ENCODE measurements around the gene CHMP3. TPM values are rescaled to one million over a fixed set of nuclear protein-coding genes. Genes with fewer than 3 reads are reported as not detected.

CHMP3 gene
- total and polyA plus RNA-seq, 2 of the 13 experiments (the other 11 are each of a cell fraction or from before 2014, with no cell fraction given), result 64.1 to 114 TPM

GRCh38 chr2:86492048-86492453 lies 71.2 kb downstream of the CHMP3 start (continued):
- no peak for TF ChIP-seq TCF12 (IDR thresholded peaks at IDR 0.05)
- TF ChIP-seq TCF12 (CRISPR knock-in tag; IDR thresholded peaks at IDR 0.05), result no peak
- TF ChIP-seq RFXAP (CRISPR knock-in tag; IDR thresholded peaks at IDR 0.05; ENCODE audit: borderline replicate concordance), result no peak
- no peak for TF ChIP-seq CENPX (CRISPR knock-in tag; IDR thresholded peaks at IDR 0.05)
- no peak for TF ChIP-seq SSRP1 (CRISPR knock-in tag; IDR thresholded peaks at IDR 0.05)
- no peak for TF ChIP-seq ZFY (CRISPR knock-in tag; IDR thresholded peaks at IDR 0.05)
- TF ChIP-seq CHCHD3 (CRISPR knock-in tag; IDR thresholded peaks at IDR 0.05), result no peak
- no peak for TF ChIP-seq ADNP (CRISPR knock-in tag; IDR thresholded peaks at IDR 0.05)
- TF ChIP-seq MYPOP (CRISPR knock-in tag; IDR thresholded peaks at IDR 0.05), result no peak
- TF ChIP-seq ZNF33A (CRISPR knock-in tag; IDR thresholded peaks at IDR 0.05; ENCODE audit: borderline replicate concordance), result no peak
- no peak for TF ChIP-seq GLI4 (CRISPR knock-in tag; IDR thresholded peaks at IDR 0.05; ENCODE audit: borderline replicate concordance)
- no peak for TF ChIP-seq ZNF44 (CRISPR knock-in tag; IDR thresholded peaks at IDR 0.05)

- Histone ChIP-seq H4K20me1 (ENCODE audit: insufficient read depth, low read length) (no peaks in the 10 kb centered on the region), H2AFZ (ENCODE audit: low read length) (no peak overlapping the region), H3K4me1 (ENCODE audit: insufficient read depth, low read length) (peaks cover 29% of the 10 kb centered on the region), H3K27me3 (ENCODE audit: control insufficient read depth in 1 of 2, insufficient read depth in 2 of 2, low read length in 2 of 2) (no peaks in the 10 kb centered on the region), H3K27ac (ENCODE audit: extremely low read length, insufficient read depth, low read length) (peak overlapping the region; percentile 41), H3K4me2 (ENCODE audit: low read depth, low read length) (no peak overlapping the region), H3K9ac (ENCODE audit: insufficient read depth, low read depth, low read length) (no peak overlapping the region), H3K9me3 (ENCODE audit: low read length) (no peaks in the 10 kb centered on the region), H3K79me2 (ENCODE audit: insufficient read depth, low read length) (no peaks in the 10 kb centered on the region), H3K36me3 (replicated peaks in 1 of 2; ENCODE audit: control insufficient read depth in 1 of 2, insufficient read depth in 2 of 2, low read length in 2 of 2) (peaks cover 28 to 94% of the 10 kb centered on the region in 2 experiments), H3K4me3 (replicated peaks in 1 of 3; ENCODE audit: insufficient read depth in 1 of 3, low read depth in 2 of 3, low read length in 3 of 3) (no peak overlapping the region)
- intact Hi-C loops (cut with micrococcal nuclease; ENCODE audit: unreplicated experiment), result no loop called here
- WGBS (ENCODE audit: low lambda C conversion rate), result 94% methylated on average over 4 of the region's 4 CpGs
- BruUV-seq (replicated peaks), result no TSS peak
- no peak; the same call in 2 of the 3 replicates for ATAC-seq
- ChIA-PET POLR2A (interaction anchor here (1.2 to 1.4 kb wide), 2 partner anchors 49 to 71 kb away, joined by 4 to 12 read pairs; partner anchors contain the start of gene KDM3A), CTCF (ENCODE audit: low intra/inter-chr PET ratio, low total read pairs) (no interaction called here)
- DNase-seq (ENCODE audit: low spot score), result no peak
- FAIRE-seq, result no peak
- TF ChIP-seq NFIC (IDR thresholded peaks at IDR 0.05; ENCODE audit: low read length) (no peak), ARID4A (CRISPR knock-in tag; IDR thresholded peaks at IDR 0.05; ENCODE audit: borderline replicate concordance) (0 out of 2 replicates have a peak, but pooled peaks have one; percentile 6)
- in situ Hi-C loops (cut with HindIII; ENCODE audit: extremely low pct_ligation_motif_present, low pct_unique_long_range_greater_than_20kb), result no loop called here
Measured at GRCh38 chr2:86491088-86491487, 72.2 kb downstream of the CHMP3 start.

Data from HepG2 (cell line).